AG04449 (cell line): ENCODE measurements around the gene R3HCC1L.

ENCODE experiments used
- CTCF ChIA-PET: fragments of 350-600 bp; formaldehyde crosslinking; extraction: SDS; loops from one replicate; lab custom pipeline; 2021; ENCODE audit warnings: antibody characterized with exemption; lab: Yijun Ruan, JAX
- POLR2A ChIA-PET: fragments of 400-600, 350-600 bp; formaldehyde crosslinking; extraction: SDS; loops from one replicate; lab custom pipeline; 2020; ENCODE audit warnings: antibody characterized with exemption, inconsistent platforms; lab: Yijun Ruan, JAX
- DNase-seq: peaks from one replicate; pipeline ENCODE4 v3.0.0-alpha.2; 2010; ENCODE audit warnings: low read depth, low spot score
- H3K4me3 ChIP-seq: 2 replicates; pipeline ENCODE4 v1.5.1; 2011; ENCODE audit warnings: low read depth, mild to moderate bottlenecking, control low read depth, low read length
- CTCF ChIP-seq: IDR thresholded peaks from one replicate; pipeline ENCODE4 v1.5.1; 2011; ENCODE audit warnings: mild to moderate bottlenecking, moderate library complexity, low read length, control low read depth, inconsistent platforms; ENCODE audit not compliant: insufficient read depth; ENCODE audit errors: missing control alignments

The R3HCC1L gene

GRCh38 chr10:98096731-98097130, 37.7 kb upstream of the R3HCC1L start:
- POLR2A ChIA-PET = no interaction called here
- no peak for TF ChIP-seq CTCF
- CTCF ChIA-PET = no interaction called here
- DNase-seq = no peak
- H3K4me3 ChIP-seq = no peak overlapping the region

- no peak overlapping the region for H3K4me3 ChIP-seq
- CTCF ChIA-PET = no interaction called here
- no peak for TF ChIP-seq CTCF
- no peak for DNase-seq
- POLR2A ChIA-PET = no interaction called here
These were observed 37.3 kb upstream of the R3HCC1L start for GRCh38 chr10:98097175-98097574.

- DNase-seq = no peak
- TF ChIP-seq CTCF = no peak
- ChIA-PET POLR2A (no interaction called here), CTCF (no interaction called here)
- H3K4me3 ChIP-seq = no peak overlapping the region
These were observed 36.8 kb upstream of the R3HCC1L start for GRCh38 chr10:98097616-98098015.

- H3K4me3 ChIP-seq = no peak overlapping the region
- no peak for TF ChIP-seq CTCF
- no peak for DNase-seq
- ChIA-PET POLR2A (no interaction called here), CTCF (no interaction called here)
These were observed 36.2 kb upstream of the R3HCC1L start for GRCh38 chr10:98098247-98098646.

GRCh38 chr10:98100476-98100875, 34.0 kb upstream of the R3HCC1L start:
- CTCF ChIA-PET = no interaction called here
- POLR2A ChIA-PET = no interaction called here
- DNase-seq = no peak
- no peak for TF ChIP-seq CTCF
- H3K4me3 ChIP-seq = no peak overlapping the region

- CTCF ChIA-PET = no interaction called here
- POLR2A ChIA-PET = no interaction called here
- DNase-seq = no peak
- TF ChIP-seq CTCF = no peak
- no peak overlapping the region for H3K4me3 ChIP-seq
These were observed 33.1 kb upstream of the R3HCC1L start for GRCh38 chr10:98101366-98101765.
